Right lobe of liver (tissue), 4 donors: ENCODE results near the gene SYTL3.
"Not testable (repeated sequence)": the region's sequence is repeated elsewhere in the genome, so short reads cannot be mapped to it uniquely, and the experiment has no call there.

Experiments used
- CTCF ChIP-seq, 4 donors: fragments of 200-600 bp in 3 of 4; fragments of 450-650 bp in 1 of 4; IDR thresholded peaks; one replicate each; pipeline versions ENCODE4 v1.5.1 to v1.8.0; 2016 to 2022; ENCODE audit warnings: antibody characterized with exemption in 4 of 4, mild to moderate bottlenecking in 2 of 4
- POLR2A ChIP-seq: fragments of 450-650 bp; IDR thresholded peaks from one replicate; pipeline ENCODE4 v1.6.1; 2017; ENCODE audit warnings: antibody characterized with exemption, mild to moderate bottlenecking
- donor health status: DM: no; HTN: no; CAD: no.
- donor health status: DM: no; HTN: no; CAD: no.
- donor health status: DM: no; HTN: yes; CAD: no.

GRCh38 chr6:158656986-158657385, 7.1 kb downstream of the SYTL3 start:
- not testable (repeated sequence) for TF ChIP-seq CTCF (IDR thresholded peaks at IDR 0.05); POLR2A
